IPS DF 6.9 (cell line): ENCODE measurements around the gene GALR2.
A peak's percentile ranks its signal among the peaks of the same experiment; 100 is the strongest.

Experiments
- DNase-seq: peaks from one replicate; pipeline ENCODE4 v3.0.0-alpha.2; 2013; ENCODE audit warnings: low read depth, low spot score
- H3K27ac ChIP-seq: one replicate; pipeline ENCODE4 v1.5.1; 2013; ENCODE audit warnings: low read length, control low read depth
- H3K27me3 ChIP-seq: 2 replicates; pipeline ENCODE4 v1.6.1; 2013; ENCODE audit warnings: mild to moderate bottlenecking, low read length; ENCODE audit not compliant: control insufficient read depth, insufficient read depth
- H3K36me3 ChIP-seq: 2 replicates; pipeline ENCODE4 v1.6.1; 2013; ENCODE audit warnings: low read length; ENCODE audit not compliant: control insufficient read depth, insufficient read depth
- H3K4me1 ChIP-seq: 2 replicates; pipeline ENCODE4 v1.6.1; 2013; ENCODE audit warnings: low read length; ENCODE audit not compliant: control insufficient read depth, insufficient read depth
- H3K4me3 ChIP-seq: 2 replicates; pipeline ENCODE4 v1.5.1; 2013; ENCODE audit warnings: mild to moderate bottlenecking, low read length
- H3K9me3 ChIP-seq: 2 replicates; pipeline ENCODE4 v1.6.1; 2013; ENCODE audit warnings: low read length, inconsistent platforms; ENCODE audit not compliant: control insufficient read depth, insufficient read depth
- WGBS: extraction: QIAGEN DNeasy Blood & Tissue Kit; methylation state at CpG from one replicate; pipeline ENCODE4 v1.1.7; 2013; ENCODE audit warnings: mixed read lengths, missing lambda C conversion rate; ENCODE audit not compliant: insufficient read length, insufficient coverage; 5-methylcytosine and 5-hydroxymethylcytosine counted together

GALR2 gene

DNA sequence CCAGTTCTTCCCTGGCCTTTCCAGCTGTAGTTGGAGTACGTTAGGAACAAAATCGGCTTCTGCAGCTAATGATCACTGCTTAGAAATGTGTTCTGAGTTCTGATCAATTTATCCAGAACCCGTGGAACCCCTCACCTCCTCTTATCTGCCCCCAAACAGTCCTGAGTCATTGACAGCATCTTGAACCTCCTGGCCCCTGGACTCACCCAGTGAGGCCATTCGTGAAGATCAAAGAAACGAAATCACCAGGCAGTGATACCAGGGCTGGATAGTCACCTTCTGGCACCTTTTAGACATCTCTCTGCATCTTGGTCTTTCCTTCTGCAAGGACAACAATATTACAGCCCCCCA is 46.1 kb downstream of the GALR2 start:
- no peaks in the 10 kb centered on the region for H3K9me3 ChIP-seq
- WGBS: no CpG with 5 or more reads among the region's 5 CpGs

DNA sequence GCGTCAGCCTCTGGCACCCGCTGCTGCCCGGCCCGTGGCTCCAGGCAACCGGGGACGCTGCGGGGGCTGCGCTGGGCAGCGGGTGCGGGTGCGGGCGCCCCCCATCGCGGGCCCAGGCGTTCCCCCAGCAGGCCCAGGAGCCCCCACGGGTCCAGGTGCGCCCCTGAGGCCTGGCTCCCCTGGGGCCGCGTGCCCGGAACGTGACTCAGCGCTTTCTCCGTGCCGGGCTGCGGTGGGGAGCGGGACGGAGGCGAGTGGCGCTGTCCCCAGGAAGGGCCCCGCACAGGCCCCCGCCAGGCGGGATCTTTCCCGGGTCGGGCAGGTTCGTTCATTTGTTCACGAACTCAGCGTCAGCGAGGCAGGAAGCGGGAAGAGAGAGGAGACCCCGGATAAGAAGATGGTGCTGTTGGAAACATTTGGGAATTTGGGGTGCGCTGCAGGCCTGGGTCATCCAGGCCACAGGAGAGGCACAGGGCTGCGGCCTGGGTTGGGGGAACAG is 47.4 kb downstream of the GALR2 start:
- Histone ChIP-seq H3K27me3 (no peaks in the 10 kb centered on the region), H3K4me1 (peaks cover 3% of the 10 kb centered on the region; the same call in 1 of the 2 replicates), H3K36me3 (no peaks in the 10 kb centered on the region), H3K9me3 (no peaks in the 10 kb centered on the region), H3K27ac (no peak overlapping the region), H3K4me3 (peak overlapping the region; percentile 15; the same call in 1 of the 2 replicates)
- WGBS: no CpG with 5 or more reads among the region's 42 CpGs
- no peak for DNase-seq

More for the DNA sequence above, 46.1 kb downstream of the GALR2 start:
- Histone ChIP-seq H3K4me3 (no peak overlapping the region), H3K4me1 (peaks cover 3% of the 10 kb centered on the region; the same call in 1 of the 2 replicates), H3K27ac (no peak overlapping the region), H3K36me3 (no peaks in the 10 kb centered on the region), H3K27me3 (no peaks in the 10 kb centered on the region)
- no peak for DNase-seq

DNA sequence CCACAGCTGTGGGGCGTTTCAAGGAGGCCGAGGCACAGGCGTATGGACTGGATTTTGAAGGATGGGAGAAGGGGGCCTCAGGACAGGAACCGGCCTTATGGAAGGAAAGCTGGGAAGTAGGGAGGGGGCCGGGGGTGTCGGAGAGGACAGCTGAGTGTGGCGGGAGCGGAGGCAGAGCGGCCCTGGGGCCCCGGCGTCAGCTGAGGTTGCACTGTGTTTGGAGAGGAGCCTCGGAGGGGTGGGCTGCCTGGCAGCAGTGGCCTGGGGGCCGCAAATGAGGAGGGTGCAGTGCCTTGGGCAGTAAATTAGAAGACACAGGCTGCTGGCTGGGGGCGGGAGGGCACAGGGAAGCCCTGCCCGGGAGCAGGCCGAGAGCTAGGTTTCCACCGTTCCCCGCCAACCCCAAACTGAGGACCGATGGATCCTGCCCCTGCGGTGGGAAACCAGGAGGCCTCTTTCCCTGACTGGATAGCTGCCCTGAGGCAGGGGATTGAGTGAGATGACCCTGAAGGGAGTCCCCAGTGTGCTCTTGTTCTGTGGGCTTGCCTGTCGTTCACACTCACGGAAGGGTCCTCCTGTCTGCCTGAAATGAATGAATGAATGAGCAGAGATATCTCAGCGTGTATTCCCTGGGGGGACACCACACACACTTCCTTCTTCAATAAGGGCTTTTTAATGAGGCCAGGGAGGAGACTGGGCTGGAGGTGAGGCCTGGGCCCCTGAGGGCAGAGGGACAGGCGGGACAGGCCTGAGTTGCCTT is 48.0 kb downstream of the GALR2 start:
- DNase-seq: no peak
- Histone ChIP-seq H3K27ac (no peak overlapping the region), H3K9me3 (no peaks in the 10 kb centered on the region), H3K4me1 (peaks cover 3% of the 10 kb centered on the region; the same call in 1 of the 2 replicates), H3K4me3 (no peak overlapping the region), H3K36me3 (no peaks in the 10 kb centered on the region), H3K27me3 (no peaks in the 10 kb centered on the region)
- WGBS: no CpG with 5 or more reads among the region's 24 CpGs

DNA sequence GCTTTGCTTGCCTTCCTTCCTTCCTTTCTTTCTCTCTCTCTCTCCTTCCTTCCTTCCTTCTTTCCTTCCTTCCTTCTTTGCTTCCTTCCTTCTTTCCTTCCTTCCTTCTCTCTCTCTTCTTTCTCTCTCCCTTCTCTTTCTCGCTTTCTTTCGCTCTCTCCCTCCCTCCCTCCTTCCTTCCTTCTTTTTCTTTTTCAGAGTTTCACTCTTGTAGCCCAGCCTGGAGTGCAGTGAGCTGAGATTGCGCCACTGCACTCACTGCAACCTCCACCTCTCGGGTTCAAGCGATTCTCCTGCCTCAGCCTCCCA is 48.6 kb downstream of the GALR2 start:
- Histone ChIP-seq H3K36me3 (no peaks in the 10 kb centered on the region), H3K4me3 (no peak overlapping the region), H3K27ac (no peak overlapping the region), H3K4me1 (peaks cover 3% of the 10 kb centered on the region; the same call in 1 of the 2 replicates), H3K27me3 (no peaks in the 10 kb centered on the region), H3K9me3 (no peaks in the 10 kb centered on the region)
- WGBS: no CpG with 5 or more reads among the region's 5 CpGs
- no peak for DNase-seq

DNA sequence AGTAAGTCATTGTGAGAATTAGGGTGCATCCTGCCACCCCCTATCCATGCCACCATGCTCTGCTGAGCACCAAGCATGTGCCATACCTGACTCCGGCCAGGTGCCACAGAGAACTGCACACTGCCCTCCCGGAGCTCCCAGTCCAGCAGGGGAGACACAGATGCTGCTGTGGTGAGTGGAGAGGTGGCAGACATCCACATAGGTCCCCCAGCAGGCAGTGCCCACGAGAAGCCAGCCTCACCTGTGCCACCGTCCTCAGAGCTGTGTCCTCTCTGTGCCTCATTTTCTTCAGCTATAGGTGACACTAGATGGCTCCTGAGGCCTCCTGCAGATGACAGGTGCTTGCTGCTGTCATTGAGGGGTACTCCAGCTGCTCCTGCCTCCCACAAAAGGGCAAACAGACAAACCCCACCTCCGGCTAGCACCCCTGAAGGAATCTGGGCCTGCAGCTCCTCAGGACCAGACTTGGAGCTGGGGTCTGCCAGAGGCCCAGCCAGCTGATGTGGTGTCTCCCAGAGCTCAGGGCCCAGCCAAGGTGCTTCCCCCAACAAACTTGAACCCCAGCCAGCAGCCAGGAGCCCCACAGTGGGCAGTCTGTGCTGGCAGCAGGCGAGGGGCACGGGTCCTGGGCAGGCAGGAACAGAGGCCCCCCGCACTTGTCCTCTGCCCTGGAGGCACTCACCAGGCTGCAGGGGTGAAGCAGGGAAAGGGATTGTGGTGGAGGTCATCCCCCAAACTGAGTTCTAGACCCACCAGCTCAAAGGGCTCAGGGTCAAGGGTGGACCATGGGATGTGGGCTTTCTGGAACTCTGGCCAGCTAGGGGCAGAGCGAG is 49.4 kb downstream of the GALR2 start:
- no peak for DNase-seq
- Histone ChIP-seq H3K4me3 (no peak overlapping the region), H3K4me1 (peaks cover 3% of the 10 kb centered on the region; the same call in 1 of the 2 replicates), H3K27me3 (no peaks in the 10 kb centered on the region), H3K9me3 (no peaks in the 10 kb centered on the region), H3K27ac (no peak overlapping the region), H3K36me3 (no peaks in the 10 kb centered on the region)
- no CpG with 5 or more reads among the region's 9 CpGs for WGBS

DNA sequence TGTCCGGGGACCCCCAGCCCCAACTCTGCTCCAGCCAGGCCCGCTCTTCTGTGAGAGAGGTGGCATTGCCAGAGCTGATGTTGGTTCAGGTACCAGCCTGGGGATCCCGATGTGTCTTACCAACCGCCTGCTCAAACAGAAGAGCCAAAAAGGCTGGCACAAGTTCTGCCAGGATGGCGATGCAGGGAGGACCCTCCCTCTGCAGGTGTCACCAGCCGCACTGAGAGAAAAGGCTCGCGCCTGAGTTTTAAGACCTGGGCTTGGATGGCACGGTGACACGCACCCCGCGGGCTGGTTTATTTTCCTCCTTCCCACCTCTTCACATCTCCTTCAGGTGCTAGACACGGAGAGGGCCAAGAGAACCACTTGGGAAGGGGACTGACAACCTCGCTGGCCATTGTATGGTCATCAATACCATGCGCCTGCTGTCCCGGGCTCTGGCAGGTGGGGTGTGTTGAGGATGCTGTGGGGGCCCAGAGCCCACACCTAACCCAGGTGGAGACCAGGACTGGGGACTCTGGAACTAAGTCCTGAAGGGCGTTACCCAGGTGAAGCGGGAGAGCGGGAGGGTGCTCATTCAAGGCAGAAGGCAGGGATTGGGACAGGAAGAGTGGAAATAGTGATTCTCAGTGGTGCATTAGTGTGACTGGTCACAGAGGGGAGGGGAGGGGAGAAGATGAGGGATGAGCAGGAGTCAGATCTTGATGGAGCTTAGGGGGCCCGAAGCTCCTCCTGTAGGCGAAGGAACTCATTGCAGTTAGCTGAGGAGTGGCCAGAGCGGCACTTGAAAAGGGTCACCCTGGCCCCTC is 50.2 kb downstream of the GALR2 start:
- Histone ChIP-seq H3K36me3 (no peaks in the 10 kb centered on the region), H3K4me3 (no peak overlapping the region), H3K27ac (no peak overlapping the region), H3K9me3 (no peaks in the 10 kb centered on the region), H3K27me3 (no peaks in the 10 kb centered on the region), H3K4me1 (peaks cover 3% of the 10 kb centered on the region; the same call in 1 of the 2 replicates)
- WGBS: no CpG with 5 or more reads among the region's 22 CpGs
- no peak for DNase-seq

DNA sequence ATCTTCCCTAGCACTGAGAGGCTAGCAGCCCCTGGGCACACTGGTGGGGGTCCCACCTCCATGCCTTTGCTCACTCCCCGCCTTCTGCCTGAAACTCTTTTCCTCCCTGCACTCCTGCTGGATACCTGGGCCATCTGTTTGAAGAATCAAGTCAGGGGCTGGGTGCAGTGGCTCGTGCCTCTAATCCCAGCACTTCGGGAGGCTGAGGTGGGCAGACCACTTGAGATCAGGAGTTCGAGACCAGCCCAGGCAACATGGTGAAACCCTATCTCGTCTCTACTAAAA is 50.8 kb downstream of the GALR2 start:
- WGBS: no CpG with 5 or more reads among the region's 5 CpGs
- Histone ChIP-seq H3K9me3 (no peaks in the 10 kb centered on the region), H3K4me1 (peaks cover 1% of the 10 kb centered on the region; the same call in 1 of the 2 replicates), H3K4me3 (no peak overlapping the region), H3K27ac (no peak overlapping the region), H3K27me3 (no peaks in the 10 kb centered on the region), H3K36me3 (no peaks in the 10 kb centered on the region)
- no peak for DNase-seq

DNA sequence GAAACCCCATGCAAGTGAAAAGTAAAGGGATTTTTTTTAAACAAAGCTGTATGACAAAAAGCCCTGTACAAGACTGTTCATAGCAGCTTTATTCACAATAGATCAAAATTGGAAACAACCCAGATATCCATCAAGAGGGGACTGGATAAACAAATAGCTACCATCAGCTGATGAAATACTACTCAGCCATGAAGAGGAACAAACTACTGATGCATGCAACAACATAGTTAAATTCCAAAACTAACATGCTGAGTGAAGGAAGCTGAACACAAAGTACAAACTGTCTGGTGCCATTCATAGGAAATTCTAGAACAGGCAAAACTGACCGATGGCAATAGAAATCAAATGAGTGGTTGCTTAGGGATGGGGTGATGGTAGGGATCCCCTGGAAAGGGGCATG is 51.3 kb downstream of the GALR2 start:
- no CpG with 5 or more reads among the region's 1 CpG for WGBS
- no peaks in the 10 kb centered on the region for H3K27me3 ChIP-seq
- no peak overlapping the region for H3K27ac ChIP-seq
- H3K36me3 ChIP-seq: no peaks in the 10 kb centered on the region
- no peaks in the 10 kb centered on the region for H3K9me3 ChIP-seq
- H3K4me1 ChIP-seq: peaks cover 3% of the 10 kb centered on the region; the same call in 1 of the 2 replicates
- no peak for DNase-seq
- H3K4me3 ChIP-seq: no peak overlapping the region
